Tibial artery (tissue), 4 donors: Measurements from ENCODE around the gene CEP76.
A peak's percentile ranks its signal among the peaks of the same experiment; 100 is the strongest.

ENCODE experiments used
- DNase-seq, 2 donors: peaks; one replicate each; pipeline ENCODE4 v3.0.0-alpha.2; 2019
- H3K27ac ChIP-seq, 2 donors: fragments of 200-600 bp; sonication (generic) in 1 of 2; 1 replicate in 1 of 2; 2 replicates in 1 of 2; pipeline ENCODE4 v1.5.1; 2018 to 2019; ENCODE audit warnings: mild to moderate bottlenecking in 1 of 2
- H3K27me3 ChIP-seq, 2 donors: fragments of 200-600 bp; sonication (generic) in 1 of 2; one replicate each; pipeline versions ENCODE4 v1.5.1 to v1.6.0; 2016 to 2019
- H3K36me3 ChIP-seq, 3 donors: fragments of 200-600 bp; sonication (generic) in 2 of 3; one replicate each; pipeline ENCODE4 v1.5.1; 2016 to 2019; ENCODE audit warnings: mild to moderate bottlenecking in 2 of 3
- H3K4me1 ChIP-seq, 4 donors: fragments of 200-600 bp; sonication (generic) in 2 of 4; 1 replicate in 3 of 4; 2 replicates in 1 of 4; pipeline ENCODE4 v1.5.1; 2016 to 2019
- H3K4me3 ChIP-seq, 2 donors: fragments of 200-600 bp; sonication (generic) in 1 of 2; 1 replicate in 1 of 2; 2 replicates in 1 of 2; pipeline ENCODE4 v1.5.1; 2018 to 2019; ENCODE audit warnings: mild to moderate bottlenecking in 2 of 2
- H3K9me3 ChIP-seq, 3 donors: fragments of 200-600 bp; sonication (generic) in 1 of 3; one replicate each; pipeline ENCODE4 v1.5.1; 2016 to 2019
- intact Hi-C: fragments of 100-400 bp; cut with DNase I; formaldehyde crosslinking; loops from one replicate; pipeline ENCODE4 v1.15.0; 2023; ENCODE audit warnings: low total_unique reads
- TF ChIP-seq, protein P1 (sequence below), 2 experiments: fragments of 200-600 bp in 1 of 2; fragments of 450-650 bp in 1 of 2; IDR thresholded peaks; one replicate each; pipeline ENCODE4 v1.5.1; 2017 to 2019; ENCODE audit warnings: antibody characterized with exemption in 2 of 2, mild to moderate bottlenecking in 1 of 2, moderate library complexity in 1 of 2

The CEP76 gene

GRCh38 chr18:12702221-12703095, at the start of gene CEP76, which contains the start of gene PSMG2:
Gene CEP76 (minus strand): TSS chr18:12702723. CDS start chr18:12702548, 175 bp downstream.
Gene PSMG2 (plus strand): TSS chr18:12703042. CDS start chr18:12703108, 66 bp downstream.
- intact Hi-C loops = no loop called here
- TF ChIP-seq, protein P1, sequence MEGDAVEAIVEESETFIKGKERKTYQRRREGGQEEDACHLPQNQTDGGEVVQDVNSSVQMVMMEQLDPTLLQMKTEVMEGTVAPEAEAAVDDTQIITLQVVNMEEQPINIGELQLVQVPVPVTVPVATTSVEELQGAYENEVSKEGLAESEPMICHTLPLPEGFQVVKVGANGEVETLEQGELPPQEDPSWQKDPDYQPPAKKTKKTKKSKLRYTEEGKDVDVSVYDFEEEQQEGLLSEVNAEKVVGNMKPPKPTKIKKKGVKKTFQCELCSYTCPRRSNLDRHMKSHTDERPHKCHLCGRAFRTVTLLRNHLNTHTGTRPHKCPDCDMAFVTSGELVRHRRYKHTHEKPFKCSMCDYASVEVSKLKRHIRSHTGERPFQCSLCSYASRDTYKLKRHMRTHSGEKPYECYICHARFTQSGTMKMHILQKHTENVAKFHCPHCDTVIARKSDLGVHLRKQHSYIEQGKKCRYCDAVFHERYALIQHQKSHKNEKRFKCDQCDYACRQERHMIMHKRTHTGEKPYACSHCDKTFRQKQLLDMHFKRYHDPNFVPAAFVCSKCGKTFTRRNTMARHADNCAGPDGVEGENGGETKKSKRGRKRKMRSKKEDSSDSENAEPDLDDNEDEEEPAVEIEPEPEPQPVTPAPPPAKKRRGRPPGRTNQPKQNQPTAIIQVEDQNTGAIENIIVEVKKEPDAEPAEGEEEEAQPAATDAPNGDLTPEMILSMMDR (IDR thresholded peaks at IDR 0.05) = no peak
- peaks cover 0 to 38% (median 25%) of the 10 kb centered on the region in 4 donors for H3K4me1 ChIP-seq

DNA sequence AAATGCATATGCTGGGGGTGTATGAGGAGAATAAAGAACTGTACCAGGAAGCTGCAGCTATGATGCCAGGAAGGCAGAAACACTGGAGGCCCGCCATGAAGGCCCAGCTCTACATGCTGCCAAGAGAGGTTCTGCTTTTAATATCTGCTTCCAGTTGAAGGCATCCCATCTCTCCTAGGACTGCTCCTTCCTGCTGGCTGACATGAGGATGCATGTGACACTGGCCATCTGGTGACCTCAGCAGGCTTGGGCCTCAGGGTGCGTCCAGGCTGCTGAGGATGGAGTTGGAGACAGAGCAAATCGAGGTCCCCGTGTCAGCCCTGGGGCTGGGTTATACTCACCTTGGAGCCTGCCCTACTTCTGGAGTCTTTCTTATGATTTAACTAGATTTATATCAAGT, 49.4 kb upstream of the CEP76 start:
- no peaks in the 10 kb centered on the region for H3K27me3 ChIP-seq
- intact Hi-C loops = no loop called here
- H3K27ac ChIP-seq = no peak overlapping the region
- DNase-seq = peak in 1 of 2 donors; percentile 42
- no peaks in the 10 kb centered on the region for H3K4me1 ChIP-seq
- no peaks in the 10 kb centered on the region for H3K36me3 ChIP-seq
- no peaks in the 10 kb centered on the region for H3K9me3 ChIP-seq
- TF ChIP-seq, protein P1 (IDR thresholded peaks at IDR 0.05) = no peak
- H3K4me3 ChIP-seq = no peak overlapping the region

More at GRCh38 chr18:12702221-12703095, at the start of gene CEP76, which contains the start of gene PSMG2:
- H3K27me3 ChIP-seq = no peaks in the 10 kb centered on the region
- H3K4me3 ChIP-seq = peak within 1 kb of the TSS; percentile 88 to 90
- no peaks in the 10 kb centered on the region for H3K9me3 ChIP-seq
- H3K36me3 ChIP-seq = peaks cover 13 to 22% (median 14%) of the 10 kb centered on the region in 3 donors
- DNase-seq = peak; percentile 88 to 93
- peak within 1 kb of the TSS; percentile 93 to 95 for H3K27ac ChIP-seq

DNA sequence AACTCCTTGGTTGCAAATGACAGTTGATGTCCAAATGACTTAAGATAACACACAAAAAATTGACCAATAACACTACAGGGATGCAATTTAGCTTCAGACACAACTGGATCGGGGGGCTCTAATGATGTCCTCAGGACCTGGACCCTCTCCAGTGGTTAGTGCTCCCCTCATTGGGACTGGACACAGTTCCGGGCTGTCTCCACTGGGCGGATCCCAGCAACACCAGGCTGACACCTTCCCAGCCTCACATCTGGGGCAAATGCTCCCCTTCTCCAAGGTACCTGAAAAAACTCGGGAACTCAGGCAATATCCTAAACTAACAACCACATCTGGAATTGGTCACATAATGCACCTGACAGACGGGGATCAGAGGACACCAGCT, 49.0 kb upstream of the CEP76 start:
- Histone ChIP-seq H3K4me3 (no peak overlapping the region), H3K27me3 (no peaks in the 10 kb centered on the region), H3K4me1 (no peaks in the 10 kb centered on the region), H3K9me3 (no peaks in the 10 kb centered on the region), H3K27ac (no peak overlapping the region), H3K36me3 (no peaks in the 10 kb centered on the region)
- intact Hi-C loops = no loop called here
- DNase-seq = peak in 1 of 2 donors; percentile 27
- TF ChIP-seq, protein P1 (IDR thresholded peaks at IDR 0.05) = no peak

GRCh38 chr18:12750715-12751502, 48.4 kb upstream of the CEP76 start:
- intact Hi-C loops = no loop called here
- no peaks in the 10 kb centered on the region for H3K27me3 ChIP-seq
- no peaks in the 10 kb centered on the region for H3K36me3 ChIP-seq
- TF ChIP-seq, protein P1 (IDR thresholded peaks at IDR 0.05) = no peak
- DNase-seq = no peak
- no peak overlapping the region for H3K27ac ChIP-seq
- no peaks in the 10 kb centered on the region for H3K4me1 ChIP-seq
- no peaks in the 10 kb centered on the region for H3K9me3 ChIP-seq
- H3K4me3 ChIP-seq = no peak overlapping the region

DNA sequence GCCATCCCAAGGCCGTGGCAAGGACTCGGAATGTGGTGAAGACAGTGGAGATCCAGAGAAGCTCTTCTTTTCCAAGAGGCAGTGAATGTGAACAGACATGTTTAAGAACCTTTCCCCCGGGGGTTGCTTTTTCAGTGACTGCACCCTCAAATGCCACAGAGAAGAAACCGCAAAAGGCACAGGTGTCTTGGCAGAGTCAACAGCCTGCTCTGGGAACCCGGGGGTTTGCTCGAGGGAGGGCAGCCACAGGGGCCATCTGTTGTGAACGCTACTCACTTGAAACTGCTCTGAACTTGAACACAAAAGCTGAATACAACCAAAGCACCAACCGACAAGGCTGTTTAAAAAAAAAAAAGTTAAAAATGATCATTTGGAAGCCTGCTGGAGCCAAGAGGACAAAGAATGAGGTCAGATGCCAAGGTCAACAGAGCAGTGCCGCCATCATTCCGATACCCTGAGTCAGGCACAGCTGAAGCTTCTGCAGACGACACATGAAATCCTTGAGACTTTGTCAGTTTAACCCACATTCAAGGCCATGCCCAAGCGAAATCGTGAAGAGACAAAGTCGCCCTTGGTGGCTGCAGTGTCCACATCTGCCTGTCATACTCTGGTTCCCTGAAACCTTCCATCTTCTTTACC, 47.7 kb upstream of the CEP76 start:
- intact Hi-C loops = no loop called here
- no peak overlapping the region for H3K27ac ChIP-seq

More for the DNA sequence above, 47.7 kb upstream of the CEP76 start:
- H3K36me3 ChIP-seq = no peaks in the 10 kb centered on the region
- no peak overlapping the region for H3K4me3 ChIP-seq
- no peaks in the 10 kb centered on the region for H3K9me3 ChIP-seq
- no peaks in the 10 kb centered on the region for H3K27me3 ChIP-seq
- TF ChIP-seq, protein P1 (IDR thresholded peaks at IDR 0.05) = no peak
- DNase-seq = no peak
- H3K4me1 ChIP-seq = no peaks in the 10 kb centered on the region
